ENCODE data around the gene ARHGAP10. TPM values are rescaled to one million over a fixed set of nuclear protein-coding genes. Genes with fewer than 3 reads are reported as not detected.

ARHGAP10 gene
- total RNA-seq, 1 experiment from 2014 or later, result 36.6 TPM

DNA sequence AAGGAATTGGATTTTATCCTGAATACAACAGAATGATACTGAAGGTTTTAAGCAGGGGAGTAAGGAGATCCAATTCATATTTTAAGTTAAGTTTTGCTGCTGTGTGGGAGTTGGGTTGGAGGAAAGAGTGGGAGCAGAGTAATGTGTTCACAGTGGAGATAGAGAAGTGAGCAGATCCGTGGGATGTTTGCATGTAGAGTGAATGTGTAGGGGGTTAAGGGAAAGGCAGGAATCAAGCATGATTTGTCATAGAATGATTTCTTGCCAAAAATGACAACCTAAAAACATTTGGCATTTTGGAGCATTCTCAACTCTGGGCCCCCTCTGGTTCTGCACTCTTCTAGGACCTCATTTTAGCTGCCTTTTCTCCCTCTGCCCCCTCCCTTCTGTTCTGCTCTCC, 76.6 kb downstream of the ARHGAP10 start:
- H3K9me3 ChIP-seq, result no peaks in the 10 kb centered on the region
- H3K4me1 Mint-ChIP-seq (ENCODE audit: low read depth, unreplicated experiment), result peaks cover 15% of the 10 kb centered on the region
- no peaks in the 10 kb centered on the region for H3K27me3 ChIP-seq (replicated peaks; ENCODE audit: control insufficient read depth, insufficient read depth, low read length)
- H3K4me3 Mint-ChIP-seq (ENCODE audit: unreplicated experiment), result no peak overlapping the region
- TF ChIP-seq, protein P1, sequence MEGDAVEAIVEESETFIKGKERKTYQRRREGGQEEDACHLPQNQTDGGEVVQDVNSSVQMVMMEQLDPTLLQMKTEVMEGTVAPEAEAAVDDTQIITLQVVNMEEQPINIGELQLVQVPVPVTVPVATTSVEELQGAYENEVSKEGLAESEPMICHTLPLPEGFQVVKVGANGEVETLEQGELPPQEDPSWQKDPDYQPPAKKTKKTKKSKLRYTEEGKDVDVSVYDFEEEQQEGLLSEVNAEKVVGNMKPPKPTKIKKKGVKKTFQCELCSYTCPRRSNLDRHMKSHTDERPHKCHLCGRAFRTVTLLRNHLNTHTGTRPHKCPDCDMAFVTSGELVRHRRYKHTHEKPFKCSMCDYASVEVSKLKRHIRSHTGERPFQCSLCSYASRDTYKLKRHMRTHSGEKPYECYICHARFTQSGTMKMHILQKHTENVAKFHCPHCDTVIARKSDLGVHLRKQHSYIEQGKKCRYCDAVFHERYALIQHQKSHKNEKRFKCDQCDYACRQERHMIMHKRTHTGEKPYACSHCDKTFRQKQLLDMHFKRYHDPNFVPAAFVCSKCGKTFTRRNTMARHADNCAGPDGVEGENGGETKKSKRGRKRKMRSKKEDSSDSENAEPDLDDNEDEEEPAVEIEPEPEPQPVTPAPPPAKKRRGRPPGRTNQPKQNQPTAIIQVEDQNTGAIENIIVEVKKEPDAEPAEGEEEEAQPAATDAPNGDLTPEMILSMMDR (IDR thresholded peaks at IDR 0.05; ENCODE audit: insufficient read depth in 1 of 2, low read depth in 1 of 2, low read length in 1 of 2, severe bottlenecking in 1 of 2, unreplicated experiment in 1 of 2), result no peak
- H3K36me3 ChIP-seq (ENCODE audit: control insufficient read depth, insufficient read depth, low read length), result no peaks in the 10 kb centered on the region
- no peak overlapping the region for H3K27ac Mint-ChIP-seq (ENCODE audit: unreplicated experiment)
- no peak overlapping the region for H3K4me3 ChIP-seq (ENCODE audit: low read depth, low read length)
- ChIA-PET POLR2A (no interaction called here), CTCF (no interaction called here)
- no peaks in the 10 kb centered on the region for H3K4me1 ChIP-seq
- no peaks in the 10 kb centered on the region for H3K27me3 Mint-ChIP-seq (ENCODE audit: insufficient read depth, unreplicated experiment)
- BruUV-seq (replicated peaks), result no TSS peak
- intact Hi-C loops (cut with micrococcal nuclease; ENCODE audit: unreplicated experiment), result no loop called here
- no peak for DNase-seq
- H3K36me3 Mint-ChIP-seq (ENCODE audit: insufficient read depth, unreplicated experiment), result peaks cover 5% of the 10 kb centered on the region
- no peaks in the 10 kb centered on the region for H3K9me3 Mint-ChIP-seq (ENCODE audit: unreplicated experiment)

DNA sequence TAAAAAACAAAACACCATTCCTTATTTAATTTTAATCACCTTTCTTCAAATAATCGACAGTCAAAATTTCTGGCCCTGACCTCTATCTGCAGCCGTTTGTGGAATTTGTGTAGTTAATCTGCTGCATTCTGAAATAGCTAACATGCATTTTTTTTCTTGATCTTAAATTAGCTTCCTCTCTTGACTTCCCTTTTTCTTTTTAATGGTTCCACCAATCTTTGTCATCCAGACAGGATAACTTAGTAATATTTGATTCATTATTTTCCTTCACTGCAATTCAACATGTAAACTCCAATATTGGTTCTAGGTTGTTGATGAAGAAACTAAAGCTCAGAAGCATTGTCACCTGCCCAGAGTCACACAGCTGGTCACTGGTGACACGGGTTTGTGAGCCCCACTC, 77.3 kb downstream of the ARHGAP10 start:
- CTCF ChIA-PET, result interaction anchor here (0.7 kb wide), 1 partner anchor 58 kb away, joined by 3 read pairs; no protein-coding TSS in a partner anchor
- no peaks in the 10 kb centered on the region for H3K9me3 Mint-ChIP-seq (ENCODE audit: unreplicated experiment)

DNA sequence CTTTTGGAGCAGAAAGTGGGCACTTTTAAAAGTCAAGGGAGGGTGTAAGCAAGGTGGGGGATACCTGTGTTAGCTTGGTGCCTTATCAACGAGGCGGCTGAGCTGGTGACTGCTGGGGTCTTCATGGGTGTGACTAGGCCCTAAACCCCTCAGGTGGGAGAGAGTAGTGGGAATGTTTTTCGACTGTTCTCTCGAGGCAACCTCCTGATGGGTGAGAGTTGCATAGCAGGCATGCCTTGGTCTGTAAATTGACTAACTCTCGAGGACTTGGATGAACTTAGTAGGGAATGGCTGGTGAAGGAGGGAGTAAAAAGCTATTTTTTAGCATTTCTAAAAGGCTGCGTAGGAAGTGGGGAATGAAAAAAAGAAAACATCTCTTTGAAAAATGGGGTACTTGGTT, 80.0 kb downstream of the ARHGAP10 start:
- Mint-ChIP-seq H3K4me3 (ENCODE audit: unreplicated experiment) (no peak overlapping the region), H3K9me3 (ENCODE audit: unreplicated experiment) (no peaks in the 10 kb centered on the region), H3K27ac (ENCODE audit: unreplicated experiment) (no peak overlapping the region), H3K27me3 (ENCODE audit: insufficient read depth, unreplicated experiment) (no peaks in the 10 kb centered on the region), H3K36me3 (ENCODE audit: insufficient read depth, unreplicated experiment) (peaks cover 5% of the 10 kb centered on the region), H3K4me1 (ENCODE audit: low read depth, unreplicated experiment) (peaks cover 13% of the 10 kb centered on the region)
- Histone ChIP-seq H3K36me3 (ENCODE audit: control insufficient read depth, insufficient read depth, low read length) (no peaks in the 10 kb centered on the region), H3K9me3 (no peaks in the 10 kb centered on the region), H3K4me3 (ENCODE audit: low read depth, low read length) (no peak overlapping the region), H3K4me1 (peaks cover 11% of the 10 kb centered on the region), H3K27me3 (replicated peaks; ENCODE audit: control insufficient read depth, insufficient read depth, low read length) (no peaks in the 10 kb centered on the region)
- intact Hi-C loops (cut with micrococcal nuclease; ENCODE audit: unreplicated experiment), result no loop called here
- no TSS peak for BruUV-seq (replicated peaks)
- TF ChIP-seq, protein P1 (IDR thresholded peaks at IDR 0.05; ENCODE audit: insufficient read depth in 1 of 2, low read depth in 1 of 2, low read length in 1 of 2, severe bottlenecking in 1 of 2, unreplicated experiment in 1 of 2), result no peak
- CTCF ChIA-PET, result interaction anchor here (0.7 kb wide), 1 partner anchor 23 kb away, joined by 3 read pairs; no protein-coding TSS in a partner anchor
- POLR2A ChIA-PET, result no interaction called here
- no peak for DNase-seq

More for the DNA sequence above, 77.3 kb downstream of the ARHGAP10 start:
- no peak overlapping the region for H3K27ac Mint-ChIP-seq (ENCODE audit: unreplicated experiment)
- no peak overlapping the region for H3K4me3 ChIP-seq (ENCODE audit: low read depth, low read length)
- intact Hi-C loops (cut with micrococcal nuclease; ENCODE audit: unreplicated experiment), result no loop called here
- H3K36me3 ChIP-seq (ENCODE audit: control insufficient read depth, insufficient read depth, low read length), result no peaks in the 10 kb centered on the region
- POLR2A ChIA-PET, result no interaction called here
- H3K4me1 ChIP-seq, result 0 out of 2 replicates have a peak, but pooled peaks cover under 1% of the 10 kb centered on the region
- no peak overlapping the region for H3K4me3 Mint-ChIP-seq (ENCODE audit: unreplicated experiment)
- H3K27me3 ChIP-seq (replicated peaks; ENCODE audit: control insufficient read depth, insufficient read depth, low read length), result no peaks in the 10 kb centered on the region
- TF ChIP-seq, protein P1 (IDR thresholded peaks at IDR 0.05; ENCODE audit: insufficient read depth in 1 of 2, low read depth in 1 of 2, low read length in 1 of 2, severe bottlenecking in 1 of 2, unreplicated experiment in 1 of 2), result no peak
- no peaks in the 10 kb centered on the region for H3K9me3 ChIP-seq
- peaks cover 22% of the 10 kb centered on the region for H3K4me1 Mint-ChIP-seq (ENCODE audit: low read depth, unreplicated experiment)
- peaks cover 5% of the 10 kb centered on the region for H3K36me3 Mint-ChIP-seq (ENCODE audit: insufficient read depth, unreplicated experiment)
- no peak for DNase-seq
- no TSS peak for BruUV-seq (replicated peaks)
- H3K27me3 Mint-ChIP-seq (ENCODE audit: insufficient read depth, unreplicated experiment), result no peaks in the 10 kb centered on the region
